SK-N-SH (cell line): ENCODE data around the gene ADISSP. TPM values are rescaled to one million over a fixed set of nuclear protein-coding genes. Genes with fewer than 3 reads are reported as not detected.

Experiments
- CHD2 ChIP-seq: fragments of 150-350 bp; IDR thresholded peaks from 2 replicates; pipeline ENCODE4 v1.6.1; 2018; ENCODE audit warnings: low read length; ENCODE audit not compliant: partially characterized antibody
- CTCF ChIP-seq: fragments of 200-600 bp; sonication (generic); IDR thresholded peaks from 2 replicates; pipeline ENCODE4 v1.6.1; 2017; ENCODE audit warnings: antibody characterized with exemption, mild to moderate bottlenecking, moderate library complexity
- ELF1 ChIP-seq: IDR thresholded peaks from 2 replicates; pipeline ENCODE4 v1.4.0; 2012
- IRF3 ChIP-seq: fragments of 150-350 bp; IDR thresholded peaks from 2 replicates; pipeline ENCODE4 v1.6.1; 2016; ENCODE audit warnings: mild to moderate bottlenecking, low read depth, low read length
- JUND ChIP-seq: IDR thresholded peaks from 2 replicates; pipeline ENCODE4 v1.4.0; 2012
- MEF2A ChIP-seq: IDR thresholded peaks from 2 replicates; pipeline ENCODE4 v1.4.0; 2012; ENCODE audit warnings: low read depth, borderline replicate concordance
- MXI1 ChIP-seq: IDR thresholded peaks from 2 replicates; pipeline ENCODE4 v1.6.1; 2012; ENCODE audit warnings: mild to moderate bottlenecking, low read depth, low read length, improper control_type of control experiment
- NFIC ChIP-seq: IDR thresholded peaks from 2 replicates; pipeline ENCODE4 v1.4.0; 2012; ENCODE audit warnings: borderline replicate concordance
- NRF1 ChIP-seq: IDR thresholded peaks from 2 replicates; pipeline ENCODE4 v1.6.1; 2012; ENCODE audit warnings: low read depth, mild to moderate bottlenecking, low read length
- PBX3 ChIP-seq: IDR thresholded peaks from 2 replicates; pipeline ENCODE4; 2012
- POLR2AphosphoS5 ChIP-seq: IDR thresholded peaks from 2 replicates; pipeline ENCODE4 v1.6.1; 2012; ENCODE audit warnings: low read depth, low read length
- RAD21 ChIP-seq: IDR thresholded peaks from 2 replicates; pipeline ENCODE4 v1.6.1; 2012; ENCODE audit warnings: mild to moderate bottlenecking, low read length
- RFX5 ChIP-seq: IDR thresholded peaks from 2 replicates; pipeline ENCODE4 v1.6.1; 2012; ENCODE audit warnings: mild to moderate bottlenecking, improper control_type of control experiment, low read length
- RXRA ChIP-seq: IDR thresholded peaks from 2 replicates; pipeline ENCODE4 v1.4.0; 2012; ENCODE audit warnings: low read depth, mild to moderate bottlenecking, borderline replicate concordance
- SIN3A ChIP-seq: IDR thresholded peaks from 2 replicates; pipeline ENCODE4 v1.6.1; 2012; ENCODE audit warnings: low read depth, mild to moderate bottlenecking, low read length, moderate library complexity, borderline replicate concordance
- TAF1 ChIP-seq: IDR thresholded peaks from 2 replicates; pipeline ENCODE4 v1.6.1; 2012; ENCODE audit warnings: low read depth, mild to moderate bottlenecking, low read length, moderate library complexity, borderline replicate concordance
- TCF12 ChIP-seq: IDR thresholded peaks from 2 replicates; pipeline ENCODE4 v1.4.0; 2012
- YY1 ChIP-seq: IDR thresholded peaks from 2 replicates; pipeline ENCODE4 v1.4.0; 2012; ENCODE audit warnings: low read depth, mild to moderate bottlenecking
- ZBTB33 ChIP-seq: IDR thresholded peaks from 2 replicates; pipeline ENCODE4 v1.4.0; 2012; ENCODE audit warnings: low read depth, borderline replicate concordance
- polyA plus RNA-seq, 3 experiments: library from polyadenylated mRNA; depleted of rRNA; stranded (reverse); fragments of >200 nt; gene quantifications; 2 replicates each; pipeline ENCODE4 v1.2.3, GENCODE V29; 2012

Gene ADISSP
- polyA plus RNA-seq, 1 of the 3 experiments (the other 2 are of a cell fraction) = 73.9 TPM

- peak; percentile 100 for TF ChIP-seq NFIC
- TF ChIP-seq NRF1 = no peak
- TF ChIP-seq TCF12 = peak; percentile 91
- TF ChIP-seq TAF1 = peak; percentile 45; the same call in 1 of the 2 replicates
- TF ChIP-seq ELF1 = peak; percentile 47; the same call in 1 of the 2 replicates
- peak; percentile 46; the same call in 1 of the 2 replicates for TF ChIP-seq MEF2A
- TF ChIP-seq ZBTB33 = peak; percentile 88; the same call in 1 of the 2 replicates
- TF ChIP-seq YY1 = no peak
- peak; percentile 98 for TF ChIP-seq JUND
- peak; percentile 73 for TF ChIP-seq MXI1
- TF ChIP-seq PBX3 = peak; percentile 77
- TF ChIP-seq SIN3A = peak; percentile 90
- TF ChIP-seq CHD2 = peak; percentile 94
- TF ChIP-seq RXRA = peak; percentile 92; the same call in 1 of the 2 replicates
- TF ChIP-seq IRF3 = no peak
- TF ChIP-seq RFX5 = no peak
- TF ChIP-seq POLR2AphosphoS5 = peak; percentile 79; the same call in 1 of the 2 replicates
- TF ChIP-seq RAD21 = no peak
- TF ChIP-seq CTCF = no peak
- TF ChIP-seq, all 33 proteins: peak for 24
These were observed 44.1 kb upstream of the ADISSP start (continued) for GRCh38 chr20:3811467-3812258.
